HCT116 (cell line): ENCODE data around the gene TRNP1. TPM values are rescaled to one million over a fixed set of nuclear protein-coding genes. Genes with fewer than 3 reads are reported as not detected.

Source experiments
- ATAC-seq: fragments of 200-7000 bp; cut with Tn5 transposase; 2 replicates; pipeline ENCODE4 v1.9.1; 2020; ENCODE audit warnings: mild to moderate bottlenecking, moderate library complexity
- BruUV-seq: library from RNA; stranded (reverse); fragments of 400-500 nt; replicated peaks from 2 replicates; lab custom pipeline; 2021; lab: Mats Ljungman, UMichigan
- CTCF ChIA-PET: fragments of 300-600 bp; sonication (Branson Sonifier 250); formaldehyde crosslinking; loops from one replicate; lab custom pipeline; 2021; ENCODE audit warnings: antibody characterized with exemption; lab: Charles Lee
- POLR2A ChIA-PET: fragments of 300-600, 350-600 bp; sonication (Branson Sonifier 250); formaldehyde crosslinking; loops from one replicate; lab custom pipeline; 2021; ENCODE audit warnings: antibody characterized with exemption; lab: Charles Lee
- RAD21 ChIA-PET, 2 experiments: fragments of 300-600 bp; sonication (Branson Sonifier 250); formaldehyde crosslinking; loops; one replicate each; lab custom pipeline; 2023; ENCODE audit warnings: low total read pairs in 2 of 2; ENCODE audit not compliant: uncharacterized antibody in 2 of 2, unreplicated experiment in 2 of 2, low non-redundant PET in 1 of 2; lab: Charles Lee
- DNase-seq: peaks from one replicate; pipeline ENCODE4 v3.0.0-alpha.2; 2010; ENCODE audit warnings: low read depth, low spot score
- H2AFZ ChIP-seq: fragments of 200-600 bp; shearing (Covaris generic), sonication (generic); 2 replicates; pipeline ENCODE4 v1.6.1; 2017; ENCODE audit warnings: low read depth, mixed run types, mixed read lengths, antibody characterized with exemption, low read length; ENCODE audit not compliant: poor library complexity, severe bottlenecking
- H3K27ac ChIP-seq: 2 replicates; pipeline ENCODE4 v1.5.1; 2012; ENCODE audit warnings: low read depth, low read length
- H3K27me3 ChIP-seq: fragments of 200-600 bp; sonication (generic); 2 replicates; pipeline ENCODE4 v1.6.1; 2016; ENCODE audit warnings: mixed run types, low read length, mixed read lengths; ENCODE audit not compliant: insufficient read depth
- H3K36me3 ChIP-seq, 2 experiments: fragments of 200-500 bp in 1 of 2; fragments of 200-600 bp in 1 of 2; sonication (Bioruptor generic) in 1 of 2; sonication (generic) in 1 of 2; 2 replicates each; pipeline versions ENCODE4 v1.5.1 to v1.6.1; 2014 to 2016; ENCODE audit warnings: low read length in 2 of 2, inconsistent platforms in 1 of 2, mixed read lengths in 1 of 2, mixed run types in 1 of 2; ENCODE audit not compliant: insufficient read depth in 2 of 2, control insufficient read depth in 1 of 2
- H3K4me1 ChIP-seq, 2 experiments: fragments of 200-600 bp in 1 of 2; sonication (generic) in 1 of 2; 2 replicates each; pipeline versions ENCODE4 v1.5.1 to v1.6.1; 2012 to 2017; ENCODE audit warnings: low read length in 2 of 2, inconsistent platforms in 1 of 2, mild to moderate bottlenecking in 1 of 2, mixed read lengths in 1 of 2, mixed run types in 1 of 2, moderate library complexity in 1 of 2; ENCODE audit not compliant: insufficient read depth in 2 of 2, control insufficient read depth in 1 of 2
- H3K4me2 ChIP-seq: fragments of 200-600 bp; sonication (generic); 2 replicates; pipeline ENCODE4 v1.6.1; 2017; ENCODE audit warnings: mixed run types, low read length, mixed read lengths
- H3K4me3 ChIP-seq, 2 experiments: fragments of 200-600 bp in 1 of 2; sonication (generic) in 1 of 2; replicated peaks in 1 of 2; 2 replicates each; pipeline ENCODE4 v1.5.1; 2011 to 2016; ENCODE audit warnings: low read length in 2 of 2, control low read depth in 1 of 2, low read depth in 1 of 2, mild to moderate bottlenecking in 1 of 2, mixed read lengths in 1 of 2, mixed run types in 1 of 2
- H3K79me2 ChIP-seq: fragments of 200-600 bp; sonication (generic); 2 replicates; pipeline ENCODE4 v1.6.1; 2017; ENCODE audit warnings: mild to moderate bottlenecking, mixed run types, low read length, moderate library complexity, mixed read lengths; ENCODE audit not compliant: insufficient read depth
- H3K9ac ChIP-seq: fragments of 200-600 bp; sonication (generic); 2 replicates; pipeline ENCODE4 v1.6.1; 2016; ENCODE audit warnings: low read length, mixed read lengths
- H3K9me2 ChIP-seq: fragments of 200-600 bp; sonication (generic), shearing (Covaris generic); 2 replicates; pipeline ENCODE4 v1.6.1; 2017; ENCODE audit warnings: mixed run types, mild to moderate bottlenecking, moderate library complexity; ENCODE audit not compliant: insufficient read depth
- H3K9me3 ChIP-seq, 2 experiments: fragments of 200-500 bp in 1 of 2; fragments of 200-600 bp in 1 of 2; sonication (Bioruptor generic) in 1 of 2; sonication (generic) in 1 of 2; 2 replicates each; pipeline ENCODE4 v1.6.1; 2014 to 2017; ENCODE audit warnings: low read length in 2 of 2, mixed read lengths in 2 of 2, inconsistent platforms in 1 of 2, low read depth in 1 of 2, mild to moderate bottlenecking in 1 of 2, mixed run types in 1 of 2, moderate library complexity in 1 of 2; ENCODE audit not compliant: control insufficient read depth in 1 of 2, insufficient read depth in 1 of 2
- H4K20me1 ChIP-seq: fragments of 200-600 bp; sonication (generic), shearing (Covaris generic); 2 replicates; pipeline ENCODE4 v1.6.1; 2017; ENCODE audit warnings: mixed run types, mild to moderate bottlenecking, moderate library complexity; ENCODE audit not compliant: insufficient read depth
- ELF1 ChIP-seq: IDR thresholded peaks from 2 replicates; pipeline ENCODE4 v1.6.1; 2012; ENCODE audit warnings: low read depth, borderline replicate concordance
- FOSL1 ChIP-seq: IDR thresholded peaks from 2 replicates; pipeline ENCODE4 v1.6.1; 2012; ENCODE audit warnings: low read depth
- JUND ChIP-seq: IDR thresholded peaks from 2 replicates; pipeline ENCODE4 v1.6.1; 2012
- POLR2AphosphoS5 ChIP-seq: IDR thresholded peaks from 2 replicates; pipeline ENCODE4 v1.6.1; 2011; ENCODE audit warnings: mild to moderate bottlenecking, low read depth, low read length, moderate library complexity
- SIN3A ChIP-seq: IDR thresholded peaks from 2 replicates; pipeline ENCODE4 v1.6.1; 2012; ENCODE audit warnings: low read depth
- SP1 ChIP-seq: IDR thresholded peaks from 2 replicates; pipeline ENCODE4 v1.6.1; 2012; ENCODE audit warnings: low read depth
- SRF ChIP-seq: IDR thresholded peaks from 2 replicates; pipeline ENCODE4 v1.6.1; 2012; ENCODE audit warnings: low read depth
- TCF7L2 ChIP-seq: IDR thresholded peaks from 2 replicates; pipeline ENCODE4 v1.7.0; 2011; ENCODE audit warnings: borderline replicate concordance, inconsistent platforms; ENCODE audit not compliant: insufficient read depth, insufficient read length; ENCODE audit errors: extremely low read depth
- YY1 ChIP-seq: IDR thresholded peaks from 2 replicates; pipeline ENCODE4 v1.6.1; 2011; ENCODE audit warnings: low read length, low read depth, moderate library complexity, mild to moderate bottlenecking; ENCODE audit not compliant: insufficient replicate concordance; ENCODE audit errors: extremely low read depth
- ZFX ChIP-seq: fragments of 450-650 bp; IDR thresholded peaks from 2 replicates; pipeline ENCODE4 v1.6.1; 2017
- intact Hi-C: fragments of 100-400 bp; cut with micrococcal nuclease; formaldehyde crosslinking; loops from 2 replicates; pipeline ENCODE4 v1.10.0; 2022
- total RNA-seq: library from RNA; stranded (reverse); gene quantifications from one replicate; pipeline ENCODE4 v1.2.1, GENCODE V29; 2021; ENCODE audit not compliant: unreplicated experiment
- TF ChIP-seq, protein P1 (sequence below), 3 experiments: fragments of 200-600 bp in 1 of 3; sonication (generic) in 1 of 3; IDR thresholded peaks in 2 of 3; conservative IDR thresholded peaks in 1 of 3; 2 replicates each; pipeline ENCODE4 v1.5.1; 2012 to 2017; ENCODE audit warnings: low read depth in 2 of 3, low read length in 2 of 3, antibody characterized with exemption in 1 of 3, borderline replicate concordance in 1 of 3, control low read depth in 1 of 3, mild to moderate bottlenecking in 1 of 3, mixed read lengths in 1 of 3, mixed run types in 1 of 3, moderate library complexity in 1 of 3; ENCODE audit not compliant: insufficient read depth in 1 of 3
- TF ChIP-seq, protein P2 (sequence below): IDR thresholded peaks from 2 replicates; pipeline ENCODE4 v1.6.1; 2012; ENCODE audit warnings: low read depth

Gene TRNP1
- total RNA-seq, 1 experiment from 2014 or later = 76.9 TPM

DNA sequence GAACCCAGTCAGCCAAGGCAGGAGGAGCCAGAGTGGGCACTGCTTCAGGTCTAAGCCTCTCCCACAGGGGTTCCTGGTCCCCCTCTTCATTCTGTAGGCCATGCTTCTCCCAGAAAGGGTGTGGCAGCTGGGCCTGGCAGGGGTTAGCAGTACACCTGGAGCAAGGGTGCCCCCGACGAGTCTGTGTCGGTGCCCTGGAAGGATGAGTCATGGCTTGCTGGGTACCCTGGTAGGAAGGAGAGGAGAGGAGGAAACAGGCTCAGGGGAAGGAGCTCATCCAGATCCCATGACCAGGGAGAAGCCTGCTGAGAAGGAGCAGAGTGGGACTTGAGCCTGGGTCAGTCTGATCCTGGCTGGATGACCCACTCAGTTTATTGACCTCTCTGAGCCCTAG is 43.6 kb upstream of the TRNP1 start:
- TF ChIP-seq SIN3A (no peak), ELF1 (no peak), POLR2AphosphoS5 (no peak), SRF (no peak), FOSL1 (no peak), YY1 (no peak), TCF7L2 (no peak), JUND (no peak), ZFX (no peak), SP1 (no peak)
- TF ChIP-seq, protein P1, sequence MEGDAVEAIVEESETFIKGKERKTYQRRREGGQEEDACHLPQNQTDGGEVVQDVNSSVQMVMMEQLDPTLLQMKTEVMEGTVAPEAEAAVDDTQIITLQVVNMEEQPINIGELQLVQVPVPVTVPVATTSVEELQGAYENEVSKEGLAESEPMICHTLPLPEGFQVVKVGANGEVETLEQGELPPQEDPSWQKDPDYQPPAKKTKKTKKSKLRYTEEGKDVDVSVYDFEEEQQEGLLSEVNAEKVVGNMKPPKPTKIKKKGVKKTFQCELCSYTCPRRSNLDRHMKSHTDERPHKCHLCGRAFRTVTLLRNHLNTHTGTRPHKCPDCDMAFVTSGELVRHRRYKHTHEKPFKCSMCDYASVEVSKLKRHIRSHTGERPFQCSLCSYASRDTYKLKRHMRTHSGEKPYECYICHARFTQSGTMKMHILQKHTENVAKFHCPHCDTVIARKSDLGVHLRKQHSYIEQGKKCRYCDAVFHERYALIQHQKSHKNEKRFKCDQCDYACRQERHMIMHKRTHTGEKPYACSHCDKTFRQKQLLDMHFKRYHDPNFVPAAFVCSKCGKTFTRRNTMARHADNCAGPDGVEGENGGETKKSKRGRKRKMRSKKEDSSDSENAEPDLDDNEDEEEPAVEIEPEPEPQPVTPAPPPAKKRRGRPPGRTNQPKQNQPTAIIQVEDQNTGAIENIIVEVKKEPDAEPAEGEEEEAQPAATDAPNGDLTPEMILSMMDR (IDR thresholded peaks at IDR 0.05 in 2 of 3, conservative IDR thresholded peaks at IDR 0.05 in 1 of 3; ENCODE audit: borderline replicate concordance in 1 of 3, insufficient read depth in 1 of 3, low read depth in 2 of 3, low read length in 2 of 3) = no peak
- TF ChIP-seq, protein P2, sequence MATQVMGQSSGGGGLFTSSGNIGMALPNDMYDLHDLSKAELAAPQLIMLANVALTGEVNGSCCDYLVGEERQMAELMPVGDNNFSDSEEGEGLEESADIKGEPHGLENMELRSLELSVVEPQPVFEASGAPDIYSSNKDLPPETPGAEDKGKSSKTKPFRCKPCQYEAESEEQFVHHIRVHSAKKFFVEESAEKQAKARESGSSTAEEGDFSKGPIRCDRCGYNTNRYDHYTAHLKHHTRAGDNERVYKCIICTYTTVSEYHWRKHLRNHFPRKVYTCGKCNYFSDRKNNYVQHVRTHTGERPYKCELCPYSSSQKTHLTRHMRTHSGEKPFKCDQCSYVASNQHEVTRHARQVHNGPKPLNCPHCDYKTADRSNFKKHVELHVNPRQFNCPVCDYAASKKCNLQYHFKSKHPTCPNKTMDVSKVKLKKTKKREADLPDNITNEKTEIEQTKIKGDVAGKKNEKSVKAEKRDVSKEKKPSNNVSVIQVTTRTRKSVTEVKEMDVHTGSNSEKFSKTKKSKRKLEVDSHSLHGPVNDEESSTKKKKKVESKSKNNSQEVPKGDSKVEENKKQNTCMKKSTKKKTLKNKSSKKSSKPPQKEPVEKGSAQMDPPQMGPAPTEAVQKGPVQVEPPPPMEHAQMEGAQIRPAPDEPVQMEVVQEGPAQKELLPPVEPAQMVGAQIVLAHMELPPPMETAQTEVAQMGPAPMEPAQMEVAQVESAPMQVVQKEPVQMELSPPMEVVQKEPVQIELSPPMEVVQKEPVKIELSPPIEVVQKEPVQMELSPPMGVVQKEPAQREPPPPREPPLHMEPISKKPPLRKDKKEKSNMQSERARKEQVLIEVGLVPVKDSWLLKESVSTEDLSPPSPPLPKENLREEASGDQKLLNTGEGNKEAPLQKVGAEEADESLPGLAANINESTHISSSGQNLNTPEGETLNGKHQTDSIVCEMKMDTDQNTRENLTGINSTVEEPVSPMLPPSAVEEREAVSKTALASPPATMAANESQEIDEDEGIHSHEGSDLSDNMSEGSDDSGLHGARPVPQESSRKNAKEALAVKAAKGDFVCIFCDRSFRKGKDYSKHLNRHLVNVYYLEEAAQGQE = no peak
- Histone ChIP-seq H4K20me1 (no peaks in the 10 kb centered on the region), H3K9me3 (no peaks in the 10 kb centered on the region), H3K4me3 (no peak overlapping the region), H3K79me2 (peaks cover 5% of the 10 kb centered on the region; the same call in 1 of the 2 replicates), H3K9me2 (no peaks in the 10 kb centered on the region), H3K9ac (no peak overlapping the region), H3K4me1 (peaks cover 9 to 20% of the 10 kb centered on the region in 2 experiments), H3K36me3 (peaks cover 19 to 36% of the 10 kb centered on the region in 2 experiments; a peak in 3 of 4 replicates), H3K27ac (peak overlapping the region; percentile 2), H3K27me3 (no peaks in the 10 kb centered on the region), H2AFZ (no peak overlapping the region), H3K4me2 (peak overlapping the region; percentile 23; the same call in 1 of the 2 replicates)
- no TSS peak for BruUV-seq
- DNase-seq = no peak
- ChIA-PET CTCF (no interaction called here), POLR2A (no interaction called here), RAD21 (no interaction called here)
- ATAC-seq = peak; percentile 49
- intact Hi-C loops = no loop called here
